Activated CD4-positive, alpha-beta T cell treated with anti-CD3 and anti-CD28 coated beads for 36 hours (primary cell): Measurements from ENCODE around the gene KIF5B. TPM values are rescaled to one million over a fixed set of nuclear protein-coding genes. Genes with fewer than 3 reads are reported as not detected.
A peak's percentile ranks its signal among the peaks of the same experiment; 100 is the strongest.
"Not testable (repeated sequence)": the region's sequence is repeated elsewhere in the genome, so short reads cannot be mapped to it uniquely, and the experiment has no call there.

ENCODE experiments used
- ATAC-seq: fragments of 200-7000 bp; cut with Tn5 transposase; one replicate; pipeline ENCODE4 v1.10.0; 2021; ENCODE audit warnings: mild to moderate bottlenecking, moderate library complexity
- CTCF ChIA-PET: fragments of 350-600 bp; sonication (Branson Sonifier 250); formaldehyde crosslinking; loops from one replicate; lab custom pipeline; 2021; ENCODE audit warnings: antibody characterized with exemption; lab: Charles Lee
- POLR2A ChIA-PET: fragments of 350-600 bp; sonication (Branson Sonifier 250); formaldehyde crosslinking; loops from one replicate; lab custom pipeline; 2021; ENCODE audit warnings: antibody characterized with exemption, inconsistent platforms; lab: Charles Lee
- DNase-seq: peaks from one replicate; pipeline ENCODE4 v3.0.0-alpha.2; 2020
- H3K27ac Mint-ChIP-seq: one replicate; pipeline ENCODE4 v1.8.0; 2021; ENCODE audit warnings: mixed read lengths
- H3K27me3 Mint-ChIP-seq: one replicate; pipeline ENCODE4 v1.8.0; 2021; ENCODE audit warnings: mixed read lengths
- H3K36me3 Mint-ChIP-seq: one replicate; pipeline ENCODE4 v1.8.0; 2021; ENCODE audit warnings: low read depth, mixed read lengths
- H3K4me1 Mint-ChIP-seq: one replicate; pipeline ENCODE4 v1.8.0; 2021; ENCODE audit warnings: mixed read lengths
- H3K4me3 Mint-ChIP-seq: one replicate; pipeline ENCODE4 v1.8.0; 2021; ENCODE audit warnings: mild to moderate bottlenecking, moderate library complexity, mixed read lengths
- H3K9me3 Mint-ChIP-seq: one replicate; pipeline ENCODE4 v1.8.0; 2021; ENCODE audit warnings: low read depth, mixed read lengths
- intact Hi-C, 2 experiments: fragments of 100-400 bp; cut with DNase I in 1 of 2; cut with micrococcal nuclease in 1 of 2; formaldehyde crosslinking; loops; one replicate each; pipeline versions ENCODE4 v1.14.2 to v1.15.1; 2022 to 2024; cut with DNase I, micrococcal nuclease
- total RNA-seq, 2 experiments: library from RNA; stranded (reverse); gene quantifications; one replicate each; pipeline ENCODE4 v1.2.3, GENCODE V29; 2021

KIF5B gene
- total RNA-seq, 2 experiments from 2014 or later, result 57.4 to 59.9 TPM

DNA sequence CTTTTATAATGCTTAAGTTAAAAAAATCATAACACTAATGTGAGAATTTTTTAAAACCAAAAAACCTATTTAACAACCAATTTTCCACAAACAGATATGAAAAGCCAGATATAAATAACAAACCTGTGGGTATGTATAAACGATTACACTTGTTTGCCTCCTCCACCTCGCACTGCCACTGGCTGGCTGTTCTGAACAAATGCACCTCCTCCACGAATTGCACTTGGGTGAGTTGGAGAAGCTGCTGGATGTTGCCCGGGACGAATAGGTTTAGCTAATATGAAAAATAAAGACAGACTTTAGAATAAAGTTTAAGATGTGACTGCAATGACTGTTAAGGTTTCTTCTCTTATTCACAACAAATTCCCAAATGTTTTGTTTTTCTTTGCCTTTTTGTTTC, 40.8 kb downstream of the KIF5B start:
- ChIA-PET POLR2A (interaction anchor here (0.6 kb wide), 1 partner anchor 1689 kb away, joined by 5 read pairs; no protein-coding TSS in a partner anchor), CTCF (interaction anchor here (0.5 to 2.0 kb wide), 3 partner anchors 12 to 153 kb away, joined by 4 to 7 read pairs (median 4); no protein-coding TSS in a partner anchor)
- Mint-ChIP-seq H3K4me1 (no peaks in the 10 kb centered on the region), H3K4me3 (no peak overlapping the region), H3K27me3 (no peaks in the 10 kb centered on the region), H3K36me3 (peaks cover 41% of the 10 kb centered on the region), H3K9me3 (no peaks in the 10 kb centered on the region), H3K27ac (no peak overlapping the region)
- DNase-seq (no peak), ATAC-seq (no peak)
- intact Hi-C loops, result no loop called here

DNA sequence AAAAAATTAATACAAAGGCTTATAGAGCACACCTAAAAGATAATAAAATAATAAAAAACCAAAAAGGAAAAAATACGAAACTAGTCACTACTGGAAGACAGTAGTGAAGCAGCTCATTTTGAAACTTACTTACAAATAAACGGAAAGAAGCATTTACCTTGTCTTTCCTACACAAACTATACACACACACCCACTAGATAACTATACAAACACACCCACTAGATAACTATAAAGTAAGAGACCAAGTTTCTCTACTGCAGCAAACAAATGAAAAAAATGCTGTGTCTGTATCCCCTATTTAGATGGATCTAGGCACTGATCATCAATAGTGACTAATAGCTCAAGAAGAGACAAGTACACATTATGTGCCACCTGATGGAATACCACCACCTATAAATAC, 49.2 kb downstream of the KIF5B start:
- ChIA-PET CTCF (interaction anchor here (0.8 to 3.7 kb wide), 4 partner anchors 77 to 151 kb away, joined by 4 to 61 read pairs (median 4); no protein-coding TSS in a partner anchor), POLR2A (interaction anchor here (0.6 kb wide), 1 partner anchor 20 kb away, joined by 4 read pairs; no protein-coding TSS in a partner anchor)
- Mint-ChIP-seq H3K4me3 (no peak overlapping the region), H3K4me1 (peaks cover 11% of the 10 kb centered on the region), H3K27me3 (no peaks in the 10 kb centered on the region), H3K27ac (peak overlapping the region; percentile 51), H3K36me3 (peaks cover 12% of the 10 kb centered on the region), H3K9me3 (no peaks in the 10 kb centered on the region)
- intact Hi-C loops, result loop anchor here in 1 of 2 experiments (5.0 kb wide), 1 partner anchor 80 kb away; the partner anchor contains the start of gene ARHGAP12
- DNase-seq (no peak), ATAC-seq (no peak)

DNA sequence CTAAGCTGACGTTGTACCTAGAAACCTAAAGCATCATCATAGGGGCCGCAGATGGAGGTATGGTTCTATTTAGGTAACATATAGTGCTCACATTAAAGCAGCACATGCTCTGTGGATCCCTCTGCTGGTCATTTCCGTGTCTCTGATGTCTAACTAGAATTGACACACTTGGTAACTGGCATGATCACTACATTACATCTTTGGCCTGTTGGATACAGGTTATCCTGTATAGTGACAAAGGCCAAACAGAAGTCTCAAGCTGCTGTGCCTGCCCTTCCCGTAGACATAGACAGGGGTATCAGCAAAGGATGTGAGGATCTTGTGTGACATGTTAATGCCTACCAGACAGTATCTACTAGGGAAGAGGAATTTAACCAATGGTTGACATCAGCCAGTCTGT, 51.2 kb downstream of the KIF5B start:
- Mint-ChIP-seq H3K36me3 (peaks cover 7% of the 10 kb centered on the region), H3K4me1 (peaks cover 11% of the 10 kb centered on the region), H3K9me3 (no peaks in the 10 kb centered on the region), H3K4me3 (no peak overlapping the region), H3K27ac (peak overlapping the region; percentile 38), H3K27me3 (no peaks in the 10 kb centered on the region)
- intact Hi-C loops, result loop anchor here (1.0 to 5.0 kb wide), 3 partner anchors 78 to 168 kb away; partner anchors contain the start of gene ARHGAP12 (in 1 of the 2)
- CTCF ChIA-PET, result interaction anchor here (0.9 to 3.7 kb wide), 5 partner anchors 16 to 145 kb away, joined by 3 to 61 read pairs (median 4); no protein-coding TSS in a partner anchor
- POLR2A ChIA-PET, result no interaction called here
- ATAC-seq, result peak; percentile 69
- DNase-seq, result peak; percentile 66

DNA sequence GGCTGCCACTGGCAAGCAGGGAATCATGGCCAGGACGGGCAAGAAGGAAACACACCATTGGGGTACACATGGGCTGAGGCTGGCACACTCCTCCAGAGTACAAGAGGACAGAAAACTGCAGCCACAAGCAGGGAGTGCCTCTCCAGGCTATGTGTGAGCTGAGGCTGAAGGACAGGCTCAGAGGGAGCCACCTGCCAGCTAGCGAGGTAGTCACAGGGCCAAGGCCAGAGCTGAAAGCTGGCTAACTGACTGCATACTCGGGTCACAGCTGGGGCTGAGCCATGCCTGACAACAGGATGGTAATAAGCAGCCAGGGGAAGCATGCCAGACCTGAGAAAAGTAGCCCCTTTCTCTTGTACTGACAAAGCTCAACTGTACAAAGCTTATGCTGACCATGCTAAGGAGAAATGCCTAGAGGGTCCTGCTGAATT, 52.0 kb downstream of the KIF5B start:
- DNase-seq (no peak), ATAC-seq (peak; percentile 28)
- Mint-ChIP-seq H3K27me3 (no peaks in the 10 kb centered on the region), H3K4me3 (no peak overlapping the region), H3K9me3 (no peaks in the 10 kb centered on the region), H3K27ac (no peak overlapping the region), H3K4me1 (peaks cover 11% of the 10 kb centered on the region), H3K36me3 (peaks cover 6% of the 10 kb centered on the region)
- intact Hi-C loops, result loop anchor here in 1 of 2 experiments (2.0 kb wide), 1 partner anchor 167 kb away; no protein-coding TSS in a partner anchor
- POLR2A ChIA-PET, result interaction anchor here (0.6 kb wide), 2 partner anchors 15 to 37 kb away, joined by 3 to 5 read pairs; no protein-coding TSS in a partner anchor
- CTCF ChIA-PET, result interaction anchor here (0.9 to 3.7 kb wide), 3 partner anchors 93 to 144 kb away, joined by 3 to 61 read pairs (median 4); no protein-coding TSS in a partner anchor

DNA sequence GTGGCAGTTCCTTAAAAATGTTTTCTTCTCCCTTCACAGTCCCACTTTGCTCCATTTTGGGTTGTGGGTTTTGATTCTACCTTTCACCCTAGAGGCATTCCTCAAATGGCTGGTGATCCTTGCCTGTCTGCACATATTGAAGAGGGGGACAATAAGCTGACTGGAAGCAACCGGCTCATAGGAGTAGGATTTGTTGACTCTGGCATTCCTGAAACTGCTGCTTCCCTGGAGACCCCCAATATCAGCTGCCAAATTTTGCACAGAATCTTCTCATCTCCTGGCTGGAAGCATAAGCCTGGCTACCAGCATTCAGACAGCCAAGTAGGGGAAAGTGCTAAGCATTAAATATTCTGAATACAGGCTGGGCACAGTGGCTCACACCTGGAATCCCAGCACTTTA, 53.7 kb downstream of the KIF5B start:
- DNase-seq, result no peak
- ATAC-seq, result no peak
- Mint-ChIP-seq H3K27ac (no peak overlapping the region), H3K36me3 (no peaks in the 10 kb centered on the region), H3K4me1 (peaks cover 11% of the 10 kb centered on the region), H3K4me3 (no peak overlapping the region), H3K27me3 (no peaks in the 10 kb centered on the region), H3K9me3 (no peaks in the 10 kb centered on the region)
- ChIA-PET CTCF (interaction anchor here (0.8 to 1.0 kb wide), 2 partner anchors 89 to 140 kb away, joined by 3 to 6 read pairs; no protein-coding TSS in a partner anchor), POLR2A (no interaction called here)
- intact Hi-C loops, result no loop called here

DNA sequence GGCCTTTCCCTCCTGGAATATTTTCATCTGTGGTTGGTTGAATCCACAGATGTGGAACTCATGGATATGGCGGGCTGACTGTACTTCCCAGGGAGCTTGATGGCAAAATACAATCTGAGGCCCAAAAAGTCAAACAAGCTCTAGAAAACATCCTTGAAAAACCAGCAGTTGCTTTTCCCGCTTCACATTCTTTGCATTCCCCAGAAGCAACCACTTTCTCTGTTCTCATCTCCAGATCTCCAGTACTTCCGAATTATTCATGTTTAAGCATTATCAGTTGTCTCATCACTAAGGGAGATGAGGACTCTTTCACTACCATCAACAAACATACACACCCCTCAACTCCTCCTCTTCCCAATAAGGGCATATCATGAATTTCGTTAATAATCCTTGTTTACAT, 55.3 kb downstream of the KIF5B start:
- H3K9me3 Mint-ChIP-seq, result no peaks in the 10 kb centered on the region
- intact Hi-C loops, result no loop called here
- CTCF ChIA-PET, result interaction anchor here (0.6 to 1.2 kb wide), 2 partner anchors 141 to 1044 kb away, joined by 3 read pairs; no protein-coding TSS in a partner anchor

DNA sequence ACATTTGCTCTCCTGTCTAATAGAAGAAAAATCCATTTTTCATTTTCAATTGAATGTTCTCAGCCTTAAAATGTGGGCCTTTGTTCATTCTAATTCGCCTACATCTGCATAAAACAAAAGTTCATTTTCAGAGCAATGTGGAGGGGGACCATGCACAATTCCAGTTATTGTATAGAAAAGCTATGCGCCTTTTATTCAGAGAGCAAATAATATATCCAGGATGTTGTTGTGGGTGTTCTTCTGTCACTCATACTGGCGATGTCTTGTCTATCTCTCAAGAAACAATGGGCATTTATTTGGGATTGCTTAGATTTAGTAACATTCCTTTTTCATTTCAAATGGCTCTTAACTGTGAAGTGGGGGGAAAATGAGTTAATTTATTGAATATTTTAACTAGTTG, 56.4 kb downstream of the KIF5B start:
- DNase-seq, result no peak
- Mint-ChIP-seq H3K36me3 (no peaks in the 10 kb centered on the region), H3K4me3 (no peak overlapping the region), H3K27ac (no peak overlapping the region), H3K4me1 (peaks cover 7% of the 10 kb centered on the region), H3K27me3 (no peaks in the 10 kb centered on the region), H3K9me3 (no peaks in the 10 kb centered on the region)
- intact Hi-C loops, result no loop called here
- ATAC-seq, result no peak
- ChIA-PET CTCF (interaction anchor here (0.9 kb wide), 1 partner anchor 23 kb away, joined by 5 read pairs; no protein-coding TSS in a partner anchor), POLR2A (no interaction called here)

More for the DNA sequence above, 55.3 kb downstream of the KIF5B start:
- Mint-ChIP-seq H3K4me3 (no peak overlapping the region), H3K27ac (no peak overlapping the region), H3K4me1 (peaks cover 7% of the 10 kb centered on the region), H3K36me3 (no peaks in the 10 kb centered on the region), H3K27me3 (no peaks in the 10 kb centered on the region)
- DNase-seq (no peak), ATAC-seq (no peak)
- POLR2A ChIA-PET, result no interaction called here

DNA sequence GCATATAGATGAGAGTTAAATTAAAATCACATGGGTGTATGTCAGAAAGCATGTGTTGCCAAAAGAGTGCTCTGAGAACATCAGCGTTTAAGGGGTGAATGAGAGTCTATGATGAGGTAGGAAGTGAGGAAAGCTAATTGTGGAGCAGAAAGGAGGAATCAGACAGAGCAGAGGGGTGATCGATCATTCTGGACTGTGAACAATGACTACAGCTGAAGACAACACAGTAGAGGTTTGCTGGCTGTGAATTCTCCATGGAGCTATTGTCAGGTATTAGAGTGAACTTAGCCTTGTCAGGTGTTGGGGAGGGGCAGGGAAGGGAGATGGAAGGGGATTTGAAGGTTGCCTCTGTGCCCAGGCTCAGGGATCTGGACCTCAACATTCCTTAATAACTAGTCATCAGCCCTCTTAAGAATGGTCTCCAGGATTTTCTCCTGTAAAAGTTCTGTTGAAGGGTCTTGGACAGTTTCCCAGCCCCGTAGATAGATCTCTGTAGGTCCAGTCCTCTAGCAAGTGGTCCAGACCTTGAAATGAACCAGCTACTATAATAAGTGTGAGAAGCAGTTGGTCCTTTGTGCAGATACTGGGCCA, 57.1 kb downstream of the KIF5B start:
- Mint-ChIP-seq H3K36me3 (no peaks in the 10 kb centered on the region), H3K27ac (no peak overlapping the region), H3K4me1 (peaks cover 7% of the 10 kb centered on the region), H3K27me3 (no peaks in the 10 kb centered on the region), H3K4me3 (no peak overlapping the region), H3K9me3 (no peaks in the 10 kb centered on the region)
- POLR2A ChIA-PET, result no interaction called here
- no peak for ATAC-seq
- CTCF ChIA-PET, result no interaction called here
- DNase-seq, result no peak
- intact Hi-C loops, result no loop called here

DNA sequence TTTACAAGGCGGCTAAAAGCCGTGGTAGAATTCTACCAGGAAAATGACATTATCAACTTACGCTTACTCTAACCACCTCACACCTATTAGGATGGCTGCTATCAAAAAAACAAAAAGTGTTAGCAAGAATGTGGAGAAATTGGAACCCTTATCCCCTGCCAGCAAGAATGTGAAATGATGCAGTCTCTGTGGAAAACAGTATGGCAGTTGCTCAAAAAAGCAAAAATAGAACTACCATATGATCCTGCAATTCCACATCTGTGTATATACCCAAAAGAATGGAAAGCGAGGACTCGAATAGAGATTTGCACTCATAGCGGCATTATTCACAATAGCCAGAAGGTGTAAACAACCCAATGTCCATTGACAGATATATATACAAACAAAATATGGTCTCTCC, 61.3 kb downstream of the KIF5B start:
- Mint-ChIP-seq H3K4me1 (no peaks in the 10 kb centered on the region), H3K27ac (no peak overlapping the region), H3K36me3 (no peaks in the 10 kb centered on the region), H3K27me3 (no peaks in the 10 kb centered on the region), H3K4me3 (no peak overlapping the region), H3K9me3 (no peaks in the 10 kb centered on the region)
- ChIA-PET CTCF (no interaction called here), POLR2A (no interaction called here)
- no peak for DNase-seq
- no peak for ATAC-seq
- intact Hi-C loops, result no loop called here

DNA sequence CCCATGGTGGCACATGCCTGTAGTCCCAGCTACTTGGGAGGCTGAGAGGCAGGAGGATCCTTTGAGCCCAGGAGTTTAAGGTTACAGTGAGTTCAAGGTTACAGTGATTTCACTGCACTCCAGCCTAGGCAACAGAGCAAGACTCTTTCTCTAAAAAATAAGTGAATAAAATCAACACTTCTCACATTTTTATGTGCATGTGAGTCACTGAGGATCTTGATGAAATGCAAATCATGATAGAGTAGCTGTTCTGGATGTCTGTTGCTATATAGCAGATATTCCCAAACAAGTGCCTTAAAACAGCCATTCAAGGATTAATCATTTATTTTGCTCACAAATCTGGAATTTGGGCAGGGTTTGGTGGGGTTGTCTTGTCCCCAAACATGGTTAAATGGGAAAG, 65.3 kb downstream of the KIF5B start:
- CTCF ChIA-PET, result interaction anchor here (0.6 kb wide), 1 partner anchor 132 kb away, joined by 3 read pairs; no protein-coding TSS in a partner anchor
- intact Hi-C loops, result no loop called here

DNA sequence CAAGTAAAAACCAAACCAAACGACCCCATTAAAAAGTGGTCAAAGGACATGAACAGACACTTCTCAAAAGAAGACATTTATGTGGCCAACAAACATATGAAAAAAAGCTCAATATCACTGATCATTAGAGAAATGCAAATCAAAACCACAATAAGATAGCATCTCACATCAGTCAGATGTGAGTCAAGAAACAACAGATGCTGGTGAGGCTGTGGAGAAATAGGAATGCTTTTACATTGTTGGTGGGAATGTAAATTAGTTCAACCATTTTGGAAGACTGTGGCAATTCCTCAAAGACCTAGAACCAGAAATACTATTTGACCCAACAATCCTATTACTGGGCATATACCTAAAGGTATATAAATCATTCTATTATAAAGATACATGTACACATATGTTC, 68.4 kb downstream of the KIF5B start:
- H3K27me3 Mint-ChIP-seq, DNase-seq, intact Hi-C loops, H3K36me3 Mint-ChIP-seq, H3K9me3 Mint-ChIP-seq, POLR2A ChIA-PET, ATAC-seq, H3K4me3 Mint-ChIP-seq, H3K4me1 Mint-ChIP-seq, H3K27ac Mint-ChIP-seq: not testable (repeated sequence)
- CTCF ChIA-PET, result interaction anchor here (1.0 kb wide), 1 partner anchor 126 kb away, joined by 4 read pairs; no protein-coding TSS in a partner anchor

More for the DNA sequence above, 65.3 kb downstream of the KIF5B start:
- Mint-ChIP-seq H3K4me1 (no peaks in the 10 kb centered on the region), H3K9me3 (no peaks in the 10 kb centered on the region), H3K27ac (no peak overlapping the region), H3K27me3 (no peaks in the 10 kb centered on the region), H3K4me3 (no peak overlapping the region), H3K36me3 (no peaks in the 10 kb centered on the region)
- ATAC-seq, result no peak
- POLR2A ChIA-PET, result interaction anchor here (0.6 kb wide), 1 partner anchor 121 kb away, joined by 7 read pairs; no protein-coding TSS in a partner anchor
- no peak for DNase-seq
